WTC11 (cell line): ENCODE results near the gene MVB12A. TPM values are rescaled to one million over a fixed set of nuclear protein-coding genes. Genes with fewer than 3 reads are reported as not detected.

Experiments
- ATAC-seq: fragments of 200-7000 bp; cut with Tn5 transposase; 2 replicates; pipeline ENCODE4 v1.10.0; 2021; ENCODE audit warnings: mild to moderate bottlenecking, moderate library complexity
- CTCF ChIA-PET: fragments of 300-600 bp; sonication (Branson Sonifier 250); formaldehyde crosslinking; loops from one replicate; lab custom pipeline; 2021; ENCODE audit warnings: antibody characterized with exemption; lab: Charles Lee
- POLR2A ChIA-PET: fragments of 350-600 bp; sonication (Branson Sonifier 250); formaldehyde crosslinking; loops from one replicate; lab custom pipeline; 2021; ENCODE audit warnings: antibody characterized with exemption; lab: Charles Lee
- DNase-seq: peaks from one replicate; pipeline ENCODE4 v3.0.0; 2021; ENCODE audit warnings: low spot score
- H3K27ac Mint-ChIP-seq: 2 replicates; pipeline ENCODE4 v1.8.0; 2021; ENCODE audit warnings: mixed read lengths
- H3K27me3 Mint-ChIP-seq: 2 replicates; pipeline ENCODE4 v1.8.0; 2021; ENCODE audit warnings: low read depth, mild to moderate bottlenecking, moderate library complexity, mixed read lengths
- H3K36me3 Mint-ChIP-seq: 2 replicates; pipeline ENCODE4 v1.8.0; 2021; ENCODE audit warnings: mixed read lengths
- H3K4me1 Mint-ChIP-seq: 2 replicates; pipeline ENCODE4 v1.8.0; 2022; ENCODE audit warnings: mixed read lengths
- H3K4me3 Mint-ChIP-seq: 2 replicates; pipeline ENCODE4 v1.8.0; 2021; ENCODE audit warnings: mild to moderate bottlenecking, moderate library complexity, mixed read lengths
- H3K9me3 Mint-ChIP-seq: 2 replicates; pipeline ENCODE4 v1.8.0; 2021; ENCODE audit warnings: mixed read lengths
- CREB1 ChIP-seq: sonication (generic); formaldehyde crosslinking; IDR thresholded peaks from 2 replicates; pipeline ENCODE4 v1.8.0; 2023; ENCODE audit warnings: mild to moderate bottlenecking, missing genetic modification reagents
- JUN ChIP-seq: sonication (generic); formaldehyde crosslinking; IDR thresholded peaks from 2 replicates; pipeline ENCODE4 v1.8.0; 2023; ENCODE audit warnings: mild to moderate bottlenecking, missing genetic modification reagents
- NR2C2 ChIP-seq: sonication (generic); formaldehyde crosslinking; IDR thresholded peaks from 2 replicates; pipeline ENCODE4 v1.8.0; 2022; ENCODE audit warnings: mild to moderate bottlenecking, missing genetic modification reagents
- SMAD3 ChIP-seq: sonication (generic); formaldehyde crosslinking; IDR thresholded peaks from 2 replicates; pipeline ENCODE4 v1.8.0; 2022; ENCODE audit warnings: missing genetic modification reagents, mild to moderate bottlenecking, borderline replicate concordance
- total RNA-seq: library from RNA; stranded (reverse); gene quantifications from 3 replicates; pipeline ENCODE4 v1.2.3, GENCODE V29; 2021
- TF ChIP-seq, protein P1 (sequence below): fragments of 250-450 bp; sonication (Bioruptor Pico); conservative IDR thresholded peaks from 2 replicates; pipeline ENCODE4 v1.9.0; 2021; ENCODE audit warnings: mild to moderate bottlenecking
- TF ChIP-seq, protein P2 (sequence below): fragments of 250-450 bp; sonication (Bioruptor Pico); IDR thresholded peaks from 2 replicates; pipeline ENCODE4 v2.1.2; 2022; ENCODE audit warnings: mild to moderate bottlenecking, moderate library complexity
- TF ChIP-seq, protein P3 (sequence below): sonication (generic); formaldehyde crosslinking; IDR thresholded peaks from 2 replicates; pipeline ENCODE4 v1.8.1; 2022; ENCODE audit warnings: low read depth, mild to moderate bottlenecking, moderate library complexity, missing genetic modification reagents, borderline replicate concordance
- TF ChIP-seq, protein P4 (sequence below): fragments of 200-600 bp; IDR thresholded peaks from 2 replicates; pipeline ENCODE4 v1.8.0; 2022; ENCODE audit warnings: antibody characterized with exemption

The MVB12A gene
- total RNA-seq, 1 experiment from 2014 or later: 58.7 TPM

DNA sequence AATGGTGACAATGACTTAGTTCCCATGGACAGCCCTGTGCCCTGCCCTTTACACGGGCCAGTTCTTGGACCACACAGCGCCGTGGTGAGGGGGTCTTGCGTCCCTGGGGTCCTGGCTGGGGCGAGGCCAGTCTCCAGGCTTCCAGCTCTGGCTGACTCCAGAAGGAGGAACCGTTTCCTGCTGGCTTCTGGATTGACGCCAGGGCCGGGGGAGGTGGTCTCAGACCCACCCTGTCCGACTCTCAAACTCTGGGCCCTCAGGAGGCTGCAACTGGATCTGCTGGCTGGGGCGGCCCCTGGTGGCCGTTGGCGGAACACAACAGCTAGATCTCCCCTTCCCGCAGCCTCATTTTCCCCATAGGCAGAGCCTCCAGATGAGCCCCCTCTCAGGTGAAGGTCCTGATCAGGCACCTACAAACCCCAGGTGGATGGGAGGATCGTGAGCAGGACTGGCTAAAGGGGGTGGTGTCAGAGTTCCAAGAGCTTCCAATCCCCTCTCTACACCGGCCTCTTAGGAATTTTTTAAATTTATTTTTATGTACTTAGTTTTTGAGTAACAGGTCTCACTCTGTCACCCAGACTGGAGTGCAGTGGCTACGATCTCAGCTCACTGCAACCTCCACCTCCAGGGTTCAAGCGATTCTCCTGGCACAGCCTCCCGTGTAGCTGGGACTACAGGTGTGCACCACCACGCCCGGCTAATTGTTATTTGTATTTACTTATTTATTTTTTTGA lies 33.8 kb upstream of the MVB12A start:
- no peak overlapping the region for H3K4me3 Mint-ChIP-seq
- CTCF ChIA-PET: interaction anchor here (0.6 to 2.5 kb wide), 32 partner anchors 8 to 1313 kb away, joined by 3 to 27 read pairs (median 5); partner anchors contain the start of genes ANO8, CCDC194, DDA1 and MVB12A

DNA sequence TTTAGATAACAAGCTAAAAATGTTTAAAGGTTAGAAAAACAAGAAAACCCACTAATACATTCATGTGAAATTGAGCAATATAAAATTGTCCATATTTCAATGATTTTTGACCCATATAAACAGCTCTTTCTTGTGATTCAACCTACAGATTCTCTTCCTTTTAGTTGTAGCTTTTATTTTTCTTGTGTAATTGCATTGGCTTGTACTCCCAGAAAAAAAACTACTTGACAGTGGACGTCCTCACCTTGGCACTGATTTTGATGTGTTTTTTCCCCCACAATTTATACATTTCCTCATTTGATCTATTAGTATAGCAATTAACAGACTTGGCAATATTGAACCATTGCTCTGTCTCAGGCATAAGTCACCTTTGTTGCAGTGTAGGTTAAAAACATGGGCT lies 30.6 kb upstream of the MVB12A start:
- H3K27ac Mint-ChIP-seq: no peak overlapping the region
- TF ChIP-seq SMAD3 (CRISPR knock-in tag) (no peak), JUN (CRISPR knock-in tag) (no peak), NR2C2 (CRISPR knock-in tag) (no peak)
- TF ChIP-seq, protein P1, sequence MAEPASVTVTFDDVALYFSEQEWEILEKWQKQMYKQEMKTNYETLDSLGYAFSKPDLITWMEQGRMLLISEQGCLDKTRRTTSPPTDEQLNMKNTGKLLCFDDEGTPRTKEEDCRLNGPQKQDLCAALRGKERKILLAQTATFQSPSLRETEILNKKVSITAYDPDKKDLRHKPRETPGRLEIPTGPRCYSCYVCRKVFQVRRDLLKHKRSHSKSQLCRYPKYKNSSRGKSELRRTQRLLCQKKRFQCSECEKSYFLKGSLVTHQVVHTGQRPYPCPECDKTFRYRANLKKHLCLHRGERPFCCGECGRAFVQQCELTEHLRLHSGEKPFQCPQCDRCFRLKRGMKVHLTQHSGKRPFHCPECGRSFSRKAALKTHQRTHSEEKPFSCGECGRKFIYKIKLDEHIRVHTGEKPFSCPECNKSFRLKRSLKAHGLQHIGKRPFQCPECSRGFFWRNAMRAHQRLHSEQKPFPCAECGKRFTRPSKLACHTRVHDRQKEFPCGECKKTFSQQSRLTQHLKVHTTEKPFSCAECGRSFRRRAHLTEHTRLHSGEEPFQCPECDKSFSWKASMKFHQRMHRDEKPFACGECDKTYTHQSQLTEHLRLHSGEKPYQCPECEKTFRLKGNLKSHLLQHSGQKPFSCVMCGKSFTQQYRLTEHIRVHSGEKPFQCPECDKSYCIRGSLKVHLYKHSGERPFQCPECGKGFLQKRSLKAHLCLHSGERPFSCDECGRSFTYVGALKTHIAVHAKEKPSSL (CRISPR knock-in tag): no peak
- TF ChIP-seq, protein P2, sequence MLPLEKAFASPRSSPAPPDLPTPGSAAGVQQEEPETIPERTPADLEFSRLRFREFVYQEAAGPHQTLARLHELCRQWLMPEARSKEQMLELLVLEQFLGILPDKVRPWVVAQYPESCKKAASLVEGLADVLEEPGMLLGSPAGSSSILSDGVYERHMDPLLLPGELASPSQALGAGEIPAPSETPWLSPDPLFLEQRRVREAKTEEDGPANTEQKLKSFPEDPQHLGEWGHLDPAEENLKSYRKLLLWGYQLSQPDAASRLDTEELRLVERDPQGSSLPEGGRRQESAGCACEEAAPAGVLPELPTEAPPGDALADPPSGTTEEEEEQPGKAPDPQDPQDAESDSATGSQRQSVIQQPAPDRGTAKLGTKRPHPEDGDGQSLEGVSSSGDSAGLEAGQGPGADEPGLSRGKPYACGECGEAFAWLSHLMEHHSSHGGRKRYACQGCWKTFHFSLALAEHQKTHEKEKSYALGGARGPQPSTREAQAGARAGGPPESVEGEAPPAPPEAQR (CRISPR knock-in tag): no peak
- CTCF ChIA-PET: interaction anchor here (0.5 to 4.2 kb wide), 12 partner anchors 8 to 851 kb away, joined by 3 to 17 read pairs (median 4); partner anchors contain the start of genes BST2, DDA1 and MVB12A
- peaks cover 3% of the 10 kb centered on the region; the same call in 1 of the 2 replicates for H3K36me3 Mint-ChIP-seq
- POLR2A ChIA-PET: no interaction called here
- H3K27me3 Mint-ChIP-seq: peaks cover 25% of the 10 kb centered on the region
- peaks cover 9% of the 10 kb centered on the region for H3K4me1 Mint-ChIP-seq
- H3K9me3 Mint-ChIP-seq: peaks cover 9% of the 10 kb centered on the region
- H3K4me3 Mint-ChIP-seq: peak overlapping the region; percentile 12; the same call in 1 of the 2 replicates
- ATAC-seq (no peak), DNase-seq (no peak)

More for the DNA sequence above, 33.8 kb upstream of the MVB12A start:
- Mint-ChIP-seq H3K9me3 (peaks cover 9% of the 10 kb centered on the region), H3K27me3 (peaks cover 25% of the 10 kb centered on the region), H3K4me1 (peaks cover 6% of the 10 kb centered on the region), H3K27ac (no peak overlapping the region)
- POLR2A ChIA-PET: interaction anchor here (1.2 kb wide), 1 partner anchor 53 kb away, joined by 5 read pairs; no protein-coding TSS in a partner anchor
- no peak for TF ChIP-seq CREB1 (CRISPR knock-in tag)
- TF ChIP-seq, protein P3, sequence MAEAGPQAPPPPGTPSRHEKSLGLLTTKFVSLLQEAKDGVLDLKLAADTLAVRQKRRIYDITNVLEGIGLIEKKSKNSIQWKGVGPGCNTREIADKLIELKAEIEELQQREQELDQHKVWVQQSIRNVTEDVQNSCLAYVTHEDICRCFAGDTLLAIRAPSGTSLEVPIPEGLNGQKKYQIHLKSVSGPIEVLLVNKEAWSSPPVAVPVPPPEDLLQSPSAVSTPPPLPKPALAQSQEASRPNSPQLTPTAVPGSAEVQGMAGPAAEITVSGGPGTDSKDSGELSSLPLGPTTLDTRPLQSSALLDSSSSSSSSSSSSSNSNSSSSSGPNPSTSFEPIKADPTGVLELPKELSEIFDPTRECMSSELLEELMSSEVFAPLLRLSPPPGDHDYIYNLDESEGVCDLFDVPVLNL: no peak
- TF ChIP-seq, protein P4, sequence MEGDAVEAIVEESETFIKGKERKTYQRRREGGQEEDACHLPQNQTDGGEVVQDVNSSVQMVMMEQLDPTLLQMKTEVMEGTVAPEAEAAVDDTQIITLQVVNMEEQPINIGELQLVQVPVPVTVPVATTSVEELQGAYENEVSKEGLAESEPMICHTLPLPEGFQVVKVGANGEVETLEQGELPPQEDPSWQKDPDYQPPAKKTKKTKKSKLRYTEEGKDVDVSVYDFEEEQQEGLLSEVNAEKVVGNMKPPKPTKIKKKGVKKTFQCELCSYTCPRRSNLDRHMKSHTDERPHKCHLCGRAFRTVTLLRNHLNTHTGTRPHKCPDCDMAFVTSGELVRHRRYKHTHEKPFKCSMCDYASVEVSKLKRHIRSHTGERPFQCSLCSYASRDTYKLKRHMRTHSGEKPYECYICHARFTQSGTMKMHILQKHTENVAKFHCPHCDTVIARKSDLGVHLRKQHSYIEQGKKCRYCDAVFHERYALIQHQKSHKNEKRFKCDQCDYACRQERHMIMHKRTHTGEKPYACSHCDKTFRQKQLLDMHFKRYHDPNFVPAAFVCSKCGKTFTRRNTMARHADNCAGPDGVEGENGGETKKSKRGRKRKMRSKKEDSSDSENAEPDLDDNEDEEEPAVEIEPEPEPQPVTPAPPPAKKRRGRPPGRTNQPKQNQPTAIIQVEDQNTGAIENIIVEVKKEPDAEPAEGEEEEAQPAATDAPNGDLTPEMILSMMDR: peak; percentile 83
- TF ChIP-seq, protein P1 (CRISPR knock-in tag): no peak
- TF ChIP-seq, all 79 proteins: peak for 1
- peaks cover 4% of the 10 kb centered on the region; the same call in 1 of the 2 replicates for H3K36me3 Mint-ChIP-seq
- peak; percentile 89 for DNase-seq
- ATAC-seq: peak; percentile 82
